ENCODE measurements around the gene ELF1.
"Not testable (repeated sequence)": the region's sequence is repeated elsewhere in the genome, so short reads cannot be mapped to it uniquely, and the experiment has no call there.

ELF1 gene

GRCh38 chr13:40895227-40896184 lies 123.6 kb downstream of the ELF1 start:
- no peak overlapping the region for H2BK15ac ChIP-seq (ENCODE audit: low read length)
- H4K91ac ChIP-seq (ENCODE audit: low read depth, low read length, poor library complexity): no peak overlapping the region
- no peak overlapping the region for H2BK12ac ChIP-seq (ENCODE audit: low read length)
- H3K4me1 ChIP-seq (ENCODE audit: control insufficient read depth in 2 of 2, insufficient read depth in 1 of 2, low read depth in 1 of 2, low read length in 2 of 2): no peaks in the 10 kb centered on the region
- no peak overlapping the region for H2AK5ac ChIP-seq (ENCODE audit: low read depth, low read length)
- no peak for DNase-seq (ENCODE audit: low spot score)
- H3K79me1 ChIP-seq (ENCODE audit: low read depth, low read length): no peaks in the 10 kb centered on the region
- no peak overlapping the region for H3K23ac ChIP-seq (ENCODE audit: low read depth, low read length, poor library complexity)
- no peak overlapping the region for H2BK120ac ChIP-seq (ENCODE audit: low read depth, low read length)
- no peak overlapping the region for H3K14ac ChIP-seq (ENCODE audit: low read length)
- WGBS, 2 donors (ENCODE audit: extremely low coverage in 2 of 2, insufficient read length in 2 of 2, insufficient replicate concordance in 1 of 2): no CpG with 5 or more reads among the region's 5 CpGs
- H3K18ac ChIP-seq (ENCODE audit: low read length): no peak overlapping the region
- H3K27me3 ChIP-seq (ENCODE audit: control insufficient read depth in 3 of 3, insufficient read depth in 3 of 3, low read depth in 1 of 3, low read length in 3 of 3): no peaks in the 10 kb centered on the region
- no peak overlapping the region for H2BK5ac ChIP-seq (ENCODE audit: low read length)
- H3K9me3 ChIP-seq (replicated peaks in 1 of 2; ENCODE audit: control insufficient read depth in 2 of 2, insufficient read depth in 1 of 2, low read depth in 1 of 2, low read length in 2 of 2): no peaks in the 10 kb centered on the region
- H3K4me3 ChIP-seq (ENCODE audit: low read length in 2 of 2): no peak overlapping the region
- no peak overlapping the region for H2AFZ ChIP-seq (ENCODE audit: low read length)
- no peak overlapping the region for H3K27ac ChIP-seq (replicated peaks; ENCODE audit: low read length)
- H3K4me2 ChIP-seq (ENCODE audit: insufficient read depth, low read length, poor library complexity, severe bottlenecking): no peak overlapping the region
- H3K36me3 ChIP-seq (replicated peaks in 1 of 2; ENCODE audit: control insufficient read depth in 2 of 2, insufficient read depth in 2 of 2, low read length in 2 of 2): no peaks in the 10 kb centered on the region
- no peak overlapping the region for H4K8ac ChIP-seq (ENCODE audit: low read depth, low read length)
- H3K9ac ChIP-seq (ENCODE audit: low read depth, low read length, poor library complexity): no peak overlapping the region
- no peak overlapping the region for H3K4ac ChIP-seq (ENCODE audit: low read length)

GRCh38 chr13:40893573-40893972 lies 125.5 kb downstream of the ELF1 start:
- H3K79me1 ChIP-seq (ENCODE audit: low read depth, low read length); H3K27me3 ChIP-seq (ENCODE audit: control insufficient read depth in 3 of 3, insufficient read depth in 3 of 3, low read depth in 1 of 3, low read length in 3 of 3); H3K9ac ChIP-seq (ENCODE audit: low read depth, low read length, poor library complexity); H3K14ac ChIP-seq (ENCODE audit: low read length); H4K8ac ChIP-seq (ENCODE audit: low read depth, low read length); H2AK5ac ChIP-seq (ENCODE audit: low read depth, low read length); H3K36me3 ChIP-seq (replicated peaks in 1 of 2; ENCODE audit: control insufficient read depth in 2 of 2, insufficient read depth in 2 of 2, low read length in 2 of 2); H3K4me1 ChIP-seq (ENCODE audit: control insufficient read depth in 2 of 2, insufficient read depth in 1 of 2, low read depth in 1 of 2, low read length in 2 of 2); H3K9me3 ChIP-seq (replicated peaks in 1 of 2; ENCODE audit: control insufficient read depth in 2 of 2, insufficient read depth in 1 of 2, low read depth in 1 of 2, low read length in 2 of 2); H2BK12ac ChIP-seq (ENCODE audit: low read length); H3K4me3 ChIP-seq (ENCODE audit: low read length in 2 of 2); H2BK5ac ChIP-seq (ENCODE audit: low read length); H2BK15ac ChIP-seq (ENCODE audit: low read length); H3K4me2 ChIP-seq (ENCODE audit: insufficient read depth, low read length, poor library complexity, severe bottlenecking); H3K27ac ChIP-seq (replicated peaks; ENCODE audit: low read length); H4K91ac ChIP-seq (ENCODE audit: low read depth, low read length, poor library complexity); H3K23ac ChIP-seq (ENCODE audit: low read depth, low read length, poor library complexity); H3K18ac ChIP-seq (ENCODE audit: low read length); H2AFZ ChIP-seq (ENCODE audit: low read length); H2BK120ac ChIP-seq (ENCODE audit: low read depth, low read length); DNase-seq (ENCODE audit: low spot score); H3K4ac ChIP-seq (ENCODE audit: low read length): not testable (repeated sequence)
- WGBS, 2 donors (ENCODE audit: extremely low coverage in 2 of 2, insufficient read length in 2 of 2, insufficient replicate concordance in 1 of 2): no CpG with 5 or more reads among the region's 3 CpGs

- no peak overlapping the region for H2BK12ac ChIP-seq (ENCODE audit: low read length)
- H3K27ac ChIP-seq (replicated peaks; ENCODE audit: low read length): no peak overlapping the region
- DNase-seq (ENCODE audit: low spot score): no peak
- no peak overlapping the region for H2BK15ac ChIP-seq (ENCODE audit: low read length)
- H3K9me3 ChIP-seq (replicated peaks in 1 of 2; ENCODE audit: control insufficient read depth in 2 of 2, insufficient read depth in 1 of 2, low read depth in 1 of 2, low read length in 2 of 2): no peaks in the 10 kb centered on the region
- H3K27me3 ChIP-seq (ENCODE audit: control insufficient read depth in 3 of 3, insufficient read depth in 3 of 3, low read depth in 1 of 3, low read length in 3 of 3): no peaks in the 10 kb centered on the region
- no peaks in the 10 kb centered on the region for H3K4me1 ChIP-seq (ENCODE audit: control insufficient read depth in 2 of 2, insufficient read depth in 1 of 2, low read depth in 1 of 2, low read length in 2 of 2)
- no peak overlapping the region for H2AK5ac ChIP-seq (ENCODE audit: low read depth, low read length)
- no peak overlapping the region for H3K23ac ChIP-seq (ENCODE audit: low read depth, low read length, poor library complexity)
- no peak overlapping the region for H2BK120ac ChIP-seq (ENCODE audit: low read depth, low read length)
- no peak overlapping the region for H3K4me3 ChIP-seq (ENCODE audit: low read length in 2 of 2)
- no peak overlapping the region for H3K14ac ChIP-seq (ENCODE audit: low read length)
- no peak overlapping the region for H2BK5ac ChIP-seq (ENCODE audit: low read length)
- no peak overlapping the region for H3K18ac ChIP-seq (ENCODE audit: low read length)
- H4K8ac ChIP-seq (ENCODE audit: low read depth, low read length): no peak overlapping the region
- no peak overlapping the region for H2AFZ ChIP-seq (ENCODE audit: low read length)
- H3K36me3 ChIP-seq (replicated peaks in 1 of 2; ENCODE audit: control insufficient read depth in 2 of 2, insufficient read depth in 2 of 2, low read length in 2 of 2): no peaks in the 10 kb centered on the region
- H3K9ac ChIP-seq (ENCODE audit: low read depth, low read length, poor library complexity): no peak overlapping the region
- no peak overlapping the region for H4K91ac ChIP-seq (ENCODE audit: low read depth, low read length, poor library complexity)
- WGBS, 2 donors (ENCODE audit: extremely low coverage in 2 of 2, insufficient read length in 2 of 2, insufficient replicate concordance in 1 of 2): no CpG with 5 or more reads among the region's 3 CpGs
- H3K79me1 ChIP-seq (ENCODE audit: low read depth, low read length): no peaks in the 10 kb centered on the region
- H3K4ac ChIP-seq (ENCODE audit: low read length): no peak overlapping the region
- H3K4me2 ChIP-seq (ENCODE audit: insufficient read depth, low read length, poor library complexity, severe bottlenecking): no peak overlapping the region
Observed at GRCh38 chr13:40886017-40886416, 133.1 kb downstream of the ELF1 start.

- H3K4me3 ChIP-seq (ENCODE audit: low read length in 2 of 2); H4K91ac ChIP-seq (ENCODE audit: low read depth, low read length, poor library complexity); H2BK15ac ChIP-seq (ENCODE audit: low read length); H3K4ac ChIP-seq (ENCODE audit: low read length); H2BK120ac ChIP-seq (ENCODE audit: low read depth, low read length); H3K18ac ChIP-seq (ENCODE audit: low read length); H3K14ac ChIP-seq (ENCODE audit: low read length); H3K36me3 ChIP-seq (replicated peaks in 1 of 2; ENCODE audit: control insufficient read depth in 2 of 2, insufficient read depth in 2 of 2, low read length in 2 of 2); H3K27me3 ChIP-seq (ENCODE audit: control insufficient read depth in 3 of 3, insufficient read depth in 3 of 3, low read depth in 1 of 3, low read length in 3 of 3); H3K9ac ChIP-seq (ENCODE audit: low read depth, low read length, poor library complexity); DNase-seq (ENCODE audit: low spot score); H3K23ac ChIP-seq (ENCODE audit: low read depth, low read length, poor library complexity); H3K4me1 ChIP-seq (ENCODE audit: control insufficient read depth in 2 of 2, insufficient read depth in 1 of 2, low read depth in 1 of 2, low read length in 2 of 2); H2AFZ ChIP-seq (ENCODE audit: low read length); H4K8ac ChIP-seq (ENCODE audit: low read depth, low read length); H3K79me1 ChIP-seq (ENCODE audit: low read depth, low read length); H3K4me2 ChIP-seq (ENCODE audit: insufficient read depth, low read length, poor library complexity, severe bottlenecking); H2BK5ac ChIP-seq (ENCODE audit: low read length); H2BK12ac ChIP-seq (ENCODE audit: low read length); H2AK5ac ChIP-seq (ENCODE audit: low read depth, low read length); H3K27ac ChIP-seq (replicated peaks; ENCODE audit: low read length): not testable (repeated sequence)
- WGBS, 2 donors (ENCODE audit: extremely low coverage in 2 of 2, insufficient read length in 2 of 2, insufficient replicate concordance in 1 of 2): no CpG with 5 or more reads among the region's 1 CpG
- H3K9me3 ChIP-seq (replicated peaks in 1 of 2; ENCODE audit: control insufficient read depth in 2 of 2, insufficient read depth in 1 of 2, low read depth in 1 of 2, low read length in 2 of 2): peaks cover 0 to 11% of the 10 kb centered on the region in 2 donors
Observed at GRCh38 chr13:40884175-40884574, 134.9 kb downstream of the ELF1 start.

Measured in neuronal stem cell (in vitro differentiated cells).